ENCODE results near the gene TMEM132D.
"Not testable (repeated sequence)": the region's sequence is repeated elsewhere in the genome, so short reads cannot be mapped to it uniquely, and the experiment has no call there.

The TMEM132D gene

DNA sequence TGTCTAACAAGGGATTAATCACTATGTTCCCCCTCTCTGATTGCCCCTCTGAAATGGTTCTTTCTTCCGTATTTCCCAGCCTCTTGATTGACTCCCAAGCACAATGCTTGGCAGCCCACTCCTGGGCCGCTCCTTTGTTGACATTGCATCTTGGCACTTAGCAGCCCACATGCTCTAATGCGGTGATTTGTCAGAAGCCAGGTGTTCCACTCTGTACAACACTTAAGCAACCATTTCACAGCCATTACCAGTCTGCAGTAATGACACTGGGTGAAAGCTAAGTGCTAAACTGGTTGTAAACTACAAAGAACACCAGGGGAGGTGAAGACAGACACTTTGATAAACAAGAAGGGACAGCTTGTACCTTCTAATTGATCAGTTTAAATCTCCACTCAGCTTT, 353.5 kb downstream of the TMEM132D start:
- no peak for DNase-seq (ENCODE audit: low spot score)
- TF ChIP-seq, protein P1, sequence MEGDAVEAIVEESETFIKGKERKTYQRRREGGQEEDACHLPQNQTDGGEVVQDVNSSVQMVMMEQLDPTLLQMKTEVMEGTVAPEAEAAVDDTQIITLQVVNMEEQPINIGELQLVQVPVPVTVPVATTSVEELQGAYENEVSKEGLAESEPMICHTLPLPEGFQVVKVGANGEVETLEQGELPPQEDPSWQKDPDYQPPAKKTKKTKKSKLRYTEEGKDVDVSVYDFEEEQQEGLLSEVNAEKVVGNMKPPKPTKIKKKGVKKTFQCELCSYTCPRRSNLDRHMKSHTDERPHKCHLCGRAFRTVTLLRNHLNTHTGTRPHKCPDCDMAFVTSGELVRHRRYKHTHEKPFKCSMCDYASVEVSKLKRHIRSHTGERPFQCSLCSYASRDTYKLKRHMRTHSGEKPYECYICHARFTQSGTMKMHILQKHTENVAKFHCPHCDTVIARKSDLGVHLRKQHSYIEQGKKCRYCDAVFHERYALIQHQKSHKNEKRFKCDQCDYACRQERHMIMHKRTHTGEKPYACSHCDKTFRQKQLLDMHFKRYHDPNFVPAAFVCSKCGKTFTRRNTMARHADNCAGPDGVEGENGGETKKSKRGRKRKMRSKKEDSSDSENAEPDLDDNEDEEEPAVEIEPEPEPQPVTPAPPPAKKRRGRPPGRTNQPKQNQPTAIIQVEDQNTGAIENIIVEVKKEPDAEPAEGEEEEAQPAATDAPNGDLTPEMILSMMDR (IDR thresholded peaks at IDR 0.05; ENCODE audit: extremely low read depth, missing control alignments) = no peak

DNA sequence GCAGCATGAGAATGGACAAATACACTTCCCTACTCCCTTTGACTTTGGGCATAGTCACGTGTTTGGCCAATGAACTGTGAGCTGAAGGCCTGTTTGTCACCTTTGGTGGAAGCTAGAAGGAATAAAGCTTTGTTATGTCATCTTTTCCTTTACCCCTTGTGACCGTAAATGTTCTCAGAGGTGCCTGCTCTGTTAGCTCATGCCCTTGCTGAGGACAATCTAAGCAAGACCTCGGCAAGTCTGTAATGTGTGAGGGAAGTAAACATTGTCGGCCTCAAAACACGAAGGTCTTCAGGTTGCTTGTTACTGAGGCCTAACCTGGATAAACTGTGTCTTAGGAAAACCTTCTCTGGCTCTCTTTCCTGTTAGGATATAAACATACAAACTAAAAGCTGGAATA, 354.2 kb downstream of the TMEM132D start:
- TF ChIP-seq, protein P1 (IDR thresholded peaks at IDR 0.05; ENCODE audit: extremely low read depth, missing control alignments) = no peak
- DNase-seq (ENCODE audit: low spot score) = no peak

DNA sequence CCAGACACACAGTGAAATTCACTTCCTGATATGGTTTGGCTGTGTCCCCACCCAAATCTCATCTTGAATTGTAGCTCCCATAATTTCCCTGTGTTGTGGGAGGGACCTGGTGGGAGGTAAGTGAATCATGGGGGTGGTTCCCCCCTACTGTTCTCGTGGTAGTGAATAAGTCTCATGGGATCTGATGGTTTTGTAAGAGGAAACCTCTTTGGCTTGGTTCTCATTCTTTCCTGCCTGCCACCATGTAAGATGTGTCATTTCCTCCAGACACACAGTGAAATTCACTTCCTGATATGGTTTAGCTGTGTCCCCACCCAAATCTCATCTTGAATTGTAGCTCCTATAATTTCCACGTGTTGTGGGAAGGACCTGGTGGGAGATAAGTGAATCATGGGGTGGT, 354.8 kb downstream of the TMEM132D start:
- not testable (repeated sequence) for DNase-seq (ENCODE audit: low spot score)

DNA sequence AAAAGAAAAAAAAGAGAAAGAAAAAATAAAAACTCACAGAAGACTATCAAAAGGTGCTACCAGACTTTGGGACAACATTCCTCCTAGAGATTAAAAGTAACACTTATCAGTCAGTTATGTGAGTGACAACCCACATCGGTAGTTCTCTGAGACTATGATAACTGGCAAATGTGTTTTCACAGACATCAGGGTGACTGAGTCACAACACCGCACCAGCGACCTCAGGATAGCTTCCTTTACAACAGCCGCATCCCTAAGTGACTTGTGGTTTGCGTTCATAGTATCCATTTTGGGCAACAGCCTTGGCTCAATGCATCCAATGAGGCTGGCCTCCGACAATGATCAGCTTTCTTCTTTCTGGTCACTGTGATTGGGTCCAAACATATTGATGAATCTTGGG, 359.1 kb downstream of the TMEM132D start:
- TF ChIP-seq, protein P1 (IDR thresholded peaks at IDR 0.05; ENCODE audit: extremely low read depth, missing control alignments) = no peak
- no peak for DNase-seq (ENCODE audit: low spot score)

DNA sequence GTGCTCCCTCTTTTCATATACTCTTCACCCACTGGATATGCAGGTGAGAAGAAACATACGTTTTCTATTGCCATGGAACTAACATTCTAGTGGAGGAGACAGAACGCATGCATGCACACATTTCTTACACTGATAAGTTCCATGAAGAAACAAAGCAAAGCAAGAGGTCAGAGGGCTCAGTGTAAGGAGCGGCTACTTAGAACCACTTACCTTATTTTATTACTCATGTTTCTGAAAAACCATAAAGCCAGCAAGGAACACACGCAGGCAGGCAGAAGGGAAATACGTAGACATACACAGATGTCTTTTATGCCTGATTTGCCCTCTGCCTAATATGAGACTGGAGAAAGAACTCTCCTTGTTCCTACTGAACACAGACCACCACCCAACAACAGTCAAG, 362.9 kb downstream of the TMEM132D start:
- TF ChIP-seq, protein P1 (IDR thresholded peaks at IDR 0.05; ENCODE audit: extremely low read depth, missing control alignments) = no peak

DNA sequence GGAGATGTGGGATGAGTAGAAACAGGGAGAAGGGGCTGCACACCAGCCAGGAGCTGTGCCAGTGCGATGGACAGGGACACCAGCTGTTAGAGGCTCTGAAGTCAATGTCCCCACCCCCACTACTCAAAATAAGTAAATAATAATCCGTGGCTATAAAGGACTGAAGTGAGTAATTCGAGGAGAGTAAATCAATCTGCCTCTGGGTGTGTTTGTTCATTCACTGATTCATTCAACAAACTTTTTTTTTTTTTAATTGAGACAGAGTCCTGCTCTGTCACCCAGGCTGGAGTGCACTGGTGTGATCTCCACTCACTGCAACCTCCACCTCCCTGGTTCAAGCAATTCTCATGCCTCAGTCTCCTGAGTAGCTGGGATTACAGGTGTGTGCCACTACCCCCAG, 363.6 kb downstream of the TMEM132D start:
- no peak for DNase-seq (ENCODE audit: low spot score)
- TF ChIP-seq, protein P1 (IDR thresholded peaks at IDR 0.05; ENCODE audit: extremely low read depth, missing control alignments) = no peak

More for the DNA sequence above, 362.9 kb downstream of the TMEM132D start:
- DNase-seq (ENCODE audit: low spot score) = no peak

DNA sequence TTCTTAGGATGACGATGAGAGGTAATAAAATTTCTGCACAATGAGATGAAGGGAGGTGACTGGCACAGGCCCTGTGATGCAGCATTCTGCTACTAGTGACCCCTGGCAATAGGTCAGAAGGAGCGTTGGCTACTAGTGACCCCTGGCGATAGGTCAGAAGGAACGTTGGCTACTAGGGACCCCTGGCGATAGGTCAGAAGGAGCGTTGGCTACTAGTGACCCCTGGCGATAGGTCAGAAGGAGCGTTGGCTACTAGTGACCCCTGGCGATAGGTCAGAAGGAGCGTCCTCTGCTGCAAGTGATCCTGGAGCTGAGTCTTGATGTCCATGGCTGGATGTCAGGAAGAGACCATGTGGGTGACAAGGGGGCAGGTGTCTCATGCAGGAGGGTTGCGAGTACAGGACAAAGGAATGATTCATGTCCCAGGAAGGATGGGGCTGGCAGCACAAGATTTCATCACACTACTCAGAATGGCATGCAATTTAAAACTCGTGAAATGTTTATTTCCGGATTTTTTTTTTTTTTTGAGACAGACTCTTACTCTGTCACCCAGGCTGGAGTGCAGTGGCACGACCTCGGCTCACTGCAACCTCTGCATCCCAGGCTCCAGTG, 365.0 kb downstream of the TMEM132D start:
- DNase-seq (ENCODE audit: low spot score) = not testable (repeated sequence)

DNA sequence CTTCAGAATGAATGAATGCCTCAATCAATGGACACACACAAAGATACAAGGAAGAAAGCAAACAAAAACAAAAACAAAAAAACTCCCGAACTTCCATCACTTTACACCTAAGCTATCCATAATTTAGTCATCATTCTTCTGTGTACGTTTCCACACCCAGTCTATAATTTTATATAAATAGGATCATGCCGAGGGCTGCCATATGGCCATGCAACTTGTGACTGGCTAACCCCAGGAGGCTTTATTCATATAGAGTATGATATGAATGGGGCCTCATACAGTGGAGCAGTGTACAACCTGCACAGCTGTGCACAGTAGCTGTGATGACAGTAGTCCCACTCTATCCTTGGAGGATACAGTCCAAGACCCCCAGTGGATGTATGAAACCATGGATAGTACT, 365.7 kb downstream of the TMEM132D start:
- TF ChIP-seq, protein P1 (IDR thresholded peaks at IDR 0.05; ENCODE audit: extremely low read depth, missing control alignments) = no peak
- no peak for DNase-seq (ENCODE audit: low spot score)

All from GM20000 (cell line).